ENCODE results near the gene NRXN3.

- TF ChIP-seq CTCF (IDR thresholded peaks at IDR 0.05; ENCODE audit: insufficient read depth, low read length, poor library complexity, severe bottlenecking) (no peak), EZH2phosphoT487 (conservative IDR thresholded peaks at IDR 0.05; ENCODE audit: low read length) (no peak)
These were observed 1564.9 kb downstream of the NRXN3 start for GRCh38 chr14:79735121-79735520.
